ENCODE data around the gene MKNK2. TPM values are rescaled to one million over a fixed set of nuclear protein-coding genes. Genes with fewer than 3 reads are reported as not detected.

Gene MKNK2
- total RNA-seq, 1 donor from 2014 or later: 32.4 TPM

DNA sequence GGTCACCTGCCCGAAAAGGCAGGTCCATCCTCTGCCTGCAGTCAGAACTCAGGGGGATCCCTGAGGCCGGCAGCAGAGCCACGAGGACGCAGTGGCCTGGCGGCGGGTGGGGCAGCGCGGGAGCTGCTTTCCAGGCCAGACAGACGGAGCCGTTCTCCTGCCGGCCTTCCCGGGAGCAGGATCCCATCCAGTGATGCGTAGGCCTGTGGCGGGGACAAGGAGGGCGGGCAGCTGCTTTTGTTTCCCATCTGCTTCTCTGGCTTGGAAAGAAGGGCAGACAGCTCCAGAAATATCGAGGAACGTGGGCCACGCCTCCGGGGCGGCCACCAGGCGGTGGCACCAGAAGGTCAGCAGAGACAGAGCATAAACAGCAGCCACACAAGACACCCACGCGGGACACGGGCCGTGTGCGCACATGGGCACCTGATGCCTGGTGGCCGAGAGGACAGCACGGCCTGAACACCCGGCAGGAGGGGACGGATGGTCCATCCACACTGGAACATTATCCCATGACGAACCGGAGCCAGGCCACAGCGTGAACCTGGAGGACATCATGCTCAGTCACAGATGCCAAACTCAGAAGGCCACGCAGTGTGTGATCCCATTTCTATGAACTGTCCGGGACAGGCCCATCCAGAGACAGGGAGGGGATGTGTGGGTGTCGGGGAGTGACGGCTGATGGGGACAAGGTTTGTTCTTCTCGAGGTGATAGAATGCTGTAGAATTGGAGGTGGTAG is 13.9 kb upstream of the MKNK2 start:
- peak overlapping the region; percentile 14 to 52 (median 35) for H3K4me3 ChIP-seq (ENCODE audit: low read length in 3 of 3)
- H3K4me1 ChIP-seq (ENCODE audit: control insufficient read depth in 3 of 3, insufficient read depth in 3 of 3, low read length in 3 of 3): peaks cover 40 to 57% (median 43%) of the 10 kb centered on the region in 3 donors
- no peaks in the 10 kb centered on the region for H3K36me3 ChIP-seq (ENCODE audit: control insufficient read depth in 3 of 3, insufficient read depth in 3 of 3, low read length in 3 of 3)
- peak overlapping the region; percentile 93 for H3K27ac ChIP-seq (ENCODE audit: low read depth, low read length)
- H3K9me3 ChIP-seq (ENCODE audit: control insufficient read depth in 3 of 3, low read length in 3 of 3): no peaks in the 10 kb centered on the region
- no peaks in the 10 kb centered on the region for H3K27me3 ChIP-seq (ENCODE audit: control insufficient read depth in 3 of 3, insufficient read depth in 3 of 3, low read length in 3 of 3)
- H3K9ac ChIP-seq (ENCODE audit: low read depth in 1 of 3, low read length in 3 of 3): peak overlapping the region; percentile 76 to 86 (median 78)

DNA sequence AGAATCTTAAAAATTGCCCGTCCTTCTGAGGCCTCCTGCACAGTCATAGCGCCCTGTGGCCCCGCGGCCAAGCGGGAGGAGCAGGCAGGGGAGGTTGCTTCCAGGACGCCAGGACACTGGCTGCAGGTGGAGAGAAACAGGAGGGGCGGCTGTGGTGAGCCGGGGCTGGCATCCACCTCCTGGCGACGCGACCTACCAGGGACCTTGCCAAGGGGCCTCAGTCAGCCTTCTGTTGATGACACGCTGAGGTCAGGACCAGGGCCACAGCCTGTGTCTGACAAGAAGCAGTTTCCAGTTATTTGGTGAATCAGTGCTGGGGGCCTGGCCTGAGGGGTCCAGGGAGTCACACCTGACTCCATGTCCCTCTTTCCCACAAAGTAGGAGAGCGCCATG is 13.3 kb upstream of the MKNK2 start:
- Histone ChIP-seq H3K9me3 (ENCODE audit: control insufficient read depth in 3 of 3, low read length in 3 of 3) (no peaks in the 10 kb centered on the region), H3K4me3 (ENCODE audit: low read length in 3 of 3) (peak overlapping the region; percentile 14 to 52 (median 35)), H3K4me1 (ENCODE audit: control insufficient read depth in 3 of 3, insufficient read depth in 3 of 3, low read length in 3 of 3) (peaks cover 41 to 57% (median 43%) of the 10 kb centered on the region in 3 donors), H3K27ac (ENCODE audit: low read depth, low read length) (peak overlapping the region; percentile 93), H3K27me3 (ENCODE audit: control insufficient read depth in 3 of 3, insufficient read depth in 3 of 3, low read length in 3 of 3) (no peaks in the 10 kb centered on the region), H3K9ac (ENCODE audit: low read depth in 1 of 3, low read length in 3 of 3) (peak overlapping the region; percentile 76 to 86 (median 78)), H3K36me3 (ENCODE audit: control insufficient read depth in 3 of 3, insufficient read depth in 3 of 3, low read length in 3 of 3) (no peaks in the 10 kb centered on the region)

DNA sequence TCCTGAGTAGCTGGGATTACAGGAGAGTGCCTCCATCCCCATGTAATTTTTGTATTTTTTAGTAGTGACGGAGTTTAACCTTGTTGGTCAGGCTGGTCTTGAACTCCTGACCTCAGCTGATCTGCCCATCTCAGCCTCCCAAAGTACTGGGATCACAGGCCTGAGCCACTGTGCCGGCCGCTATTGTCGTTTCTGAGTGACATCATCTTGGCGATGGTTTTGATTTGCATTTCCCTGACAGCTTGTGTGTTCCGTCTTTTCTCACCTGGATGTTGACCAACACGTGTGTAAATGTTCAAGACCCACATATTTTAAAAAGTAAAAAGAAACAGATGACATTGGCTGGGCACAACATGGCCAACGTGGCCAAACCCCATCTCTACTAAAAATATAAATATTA is 12.8 kb upstream of the MKNK2 start:
- Histone ChIP-seq H3K4me3 (ENCODE audit: low read length in 3 of 3) (no peak overlapping the region), H3K4me1 (ENCODE audit: control insufficient read depth in 3 of 3, insufficient read depth in 3 of 3, low read length in 3 of 3) (peaks cover 45 to 59% (median 49%) of the 10 kb centered on the region in 3 donors)

DNA sequence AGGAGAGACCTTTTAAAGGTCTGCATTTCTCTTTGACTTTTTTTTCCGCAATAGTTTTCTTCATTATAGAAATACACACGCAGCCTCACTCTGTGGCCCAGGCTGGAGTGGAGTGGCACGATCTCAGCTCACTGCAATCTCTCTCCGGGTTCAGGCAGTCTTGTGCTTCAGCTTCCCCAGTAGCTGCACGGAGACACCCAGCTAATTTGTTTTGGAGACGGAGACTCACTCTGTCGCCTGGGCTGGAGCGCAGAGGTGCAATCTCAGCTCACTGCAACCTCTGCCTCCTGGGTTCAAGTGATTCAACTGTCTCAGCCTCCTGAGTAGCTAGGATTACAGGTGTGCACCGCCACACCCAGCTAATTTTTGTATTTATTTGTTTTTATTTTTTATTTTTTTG is 11.7 kb upstream of the MKNK2 start:
- H3K9ac ChIP-seq (ENCODE audit: low read depth in 1 of 3, low read length in 3 of 3): peak overlapping the region in 1 of 3 donors; percentile 98
- H3K4me1 ChIP-seq (ENCODE audit: control insufficient read depth in 3 of 3, insufficient read depth in 3 of 3, low read length in 3 of 3): peaks cover 48 to 69% (median 59%) of the 10 kb centered on the region in 3 donors

More for the DNA sequence above, 12.8 kb upstream of the MKNK2 start:
- no peaks in the 10 kb centered on the region for H3K27me3 ChIP-seq (ENCODE audit: control insufficient read depth in 3 of 3, insufficient read depth in 3 of 3, low read length in 3 of 3)
- peak overlapping the region in 2 of 3 donors; percentile 50 to 86 for H3K9ac ChIP-seq (ENCODE audit: low read depth in 1 of 3, low read length in 3 of 3)
- no peaks in the 10 kb centered on the region for H3K36me3 ChIP-seq (ENCODE audit: control insufficient read depth in 3 of 3, insufficient read depth in 3 of 3, low read length in 3 of 3)
- peak overlapping the region; percentile 72 for H3K27ac ChIP-seq (ENCODE audit: low read depth, low read length)
- no peaks in the 10 kb centered on the region for H3K9me3 ChIP-seq (ENCODE audit: control insufficient read depth in 3 of 3, low read length in 3 of 3)

DNA sequence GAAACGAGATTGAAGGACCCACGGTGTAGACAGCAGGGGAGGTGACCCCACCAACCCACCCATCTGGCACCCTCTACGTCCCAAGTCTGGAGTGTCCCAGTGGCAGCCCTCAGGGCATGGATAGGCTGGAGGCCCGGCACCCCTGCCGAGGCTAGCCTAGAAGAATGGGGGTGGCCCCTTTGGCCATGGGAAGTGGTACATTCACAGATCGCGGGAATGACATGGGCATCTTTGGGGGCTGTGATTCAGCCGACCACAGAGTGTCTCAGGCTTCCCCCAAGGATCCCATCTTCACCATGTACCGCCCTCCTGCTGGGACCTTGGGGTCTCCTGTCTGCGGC is 11.3 kb upstream of the MKNK2 start:
- H3K4me1 ChIP-seq (ENCODE audit: control insufficient read depth in 3 of 3, insufficient read depth in 3 of 3, low read length in 3 of 3): peaks cover 50 to 73% (median 60%) of the 10 kb centered on the region in 3 donors
- no peaks in the 10 kb centered on the region for H3K9me3 ChIP-seq (ENCODE audit: control insufficient read depth in 3 of 3, low read length in 3 of 3)
- H3K36me3 ChIP-seq (ENCODE audit: control insufficient read depth in 3 of 3, insufficient read depth in 3 of 3, low read length in 3 of 3): no peaks in the 10 kb centered on the region
- peak overlapping the region; percentile 99 for H3K27ac ChIP-seq (ENCODE audit: low read depth, low read length)
- peak overlapping the region; percentile 83 to 98 (median 86) for H3K9ac ChIP-seq (ENCODE audit: low read depth in 1 of 3, low read length in 3 of 3)
- H3K27me3 ChIP-seq (ENCODE audit: control insufficient read depth in 3 of 3, insufficient read depth in 3 of 3, low read length in 3 of 3): no peaks in the 10 kb centered on the region
- peak overlapping the region; percentile 69 to 90 (median 85) for H3K4me3 ChIP-seq (ENCODE audit: low read length in 3 of 3)

More for the DNA sequence above, 11.7 kb upstream of the MKNK2 start:
- Histone ChIP-seq H3K9me3 (ENCODE audit: control insufficient read depth in 3 of 3, low read length in 3 of 3) (no peaks in the 10 kb centered on the region), H3K27me3 (ENCODE audit: control insufficient read depth in 3 of 3, insufficient read depth in 3 of 3, low read length in 3 of 3) (no peaks in the 10 kb centered on the region), H3K4me3 (ENCODE audit: low read length in 3 of 3) (no peak overlapping the region), H3K36me3 (ENCODE audit: control insufficient read depth in 3 of 3, insufficient read depth in 3 of 3, low read length in 3 of 3) (no peaks in the 10 kb centered on the region), H3K27ac (ENCODE audit: low read depth, low read length) (peak overlapping the region; percentile 99)

DNA sequence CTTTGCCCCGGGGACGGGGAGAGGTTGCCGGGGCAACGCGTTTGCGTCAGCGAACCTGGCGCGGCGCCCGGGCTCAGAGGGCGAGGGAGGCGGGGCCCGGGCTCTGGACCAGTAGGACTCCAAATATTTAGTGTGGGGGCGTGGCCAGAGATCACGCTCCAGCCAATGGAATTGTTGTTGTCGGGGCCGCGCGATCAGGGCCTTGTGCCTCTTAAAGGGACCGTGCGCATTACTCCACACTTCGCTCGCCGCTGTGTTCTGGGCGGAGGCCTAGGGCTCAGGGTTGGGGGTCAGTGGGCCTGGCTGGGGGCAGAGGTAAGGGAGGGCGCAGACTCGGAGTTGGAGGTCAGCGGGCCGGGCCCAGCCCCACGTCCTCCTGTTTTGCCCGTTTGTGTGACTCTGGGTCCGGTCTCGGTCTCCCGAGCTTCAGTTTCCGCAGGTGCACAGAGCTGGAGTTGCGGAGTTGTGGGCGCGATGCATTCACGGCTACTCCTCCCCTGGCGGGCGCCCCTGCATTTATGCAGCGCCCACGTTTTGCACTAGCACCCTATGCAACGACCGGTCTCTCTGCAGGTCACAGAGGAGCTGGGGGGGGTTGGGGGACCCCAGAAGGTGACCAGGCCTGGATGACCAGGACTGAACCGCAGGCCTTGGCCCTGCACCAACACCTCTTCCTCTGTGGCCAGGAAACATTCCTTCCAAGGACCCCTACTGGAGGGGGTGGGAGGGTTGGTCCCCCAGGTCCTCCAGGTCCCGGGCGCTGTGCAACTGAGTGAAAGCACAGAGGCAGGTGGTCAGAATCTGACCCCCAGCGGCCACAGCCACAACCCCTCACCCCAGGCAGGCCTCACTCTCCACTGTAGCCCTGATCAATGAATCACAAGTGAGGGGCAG is 10.7 kb upstream of the MKNK2 start:
- H3K36me3 ChIP-seq (ENCODE audit: control insufficient read depth in 3 of 3, insufficient read depth in 3 of 3, low read length in 3 of 3): no peaks in the 10 kb centered on the region
- H3K4me1 ChIP-seq (ENCODE audit: control insufficient read depth in 3 of 3, insufficient read depth in 3 of 3, low read length in 3 of 3): peaks cover 52 to 75% (median 62%) of the 10 kb centered on the region in 3 donors
- peak overlapping the region; percentile 69 to 90 (median 85) for H3K4me3 ChIP-seq (ENCODE audit: low read length in 3 of 3)
- H3K9ac ChIP-seq (ENCODE audit: low read depth in 1 of 3, low read length in 3 of 3): peak overlapping the region; percentile 93 to 98 (median 93)
- no peaks in the 10 kb centered on the region for H3K9me3 ChIP-seq (ENCODE audit: control insufficient read depth in 3 of 3, low read length in 3 of 3)
- no peaks in the 10 kb centered on the region for H3K27me3 ChIP-seq (ENCODE audit: control insufficient read depth in 3 of 3, insufficient read depth in 3 of 3, low read length in 3 of 3)
- H3K27ac ChIP-seq (ENCODE audit: low read depth, low read length): peak overlapping the region; percentile 99

DNA sequence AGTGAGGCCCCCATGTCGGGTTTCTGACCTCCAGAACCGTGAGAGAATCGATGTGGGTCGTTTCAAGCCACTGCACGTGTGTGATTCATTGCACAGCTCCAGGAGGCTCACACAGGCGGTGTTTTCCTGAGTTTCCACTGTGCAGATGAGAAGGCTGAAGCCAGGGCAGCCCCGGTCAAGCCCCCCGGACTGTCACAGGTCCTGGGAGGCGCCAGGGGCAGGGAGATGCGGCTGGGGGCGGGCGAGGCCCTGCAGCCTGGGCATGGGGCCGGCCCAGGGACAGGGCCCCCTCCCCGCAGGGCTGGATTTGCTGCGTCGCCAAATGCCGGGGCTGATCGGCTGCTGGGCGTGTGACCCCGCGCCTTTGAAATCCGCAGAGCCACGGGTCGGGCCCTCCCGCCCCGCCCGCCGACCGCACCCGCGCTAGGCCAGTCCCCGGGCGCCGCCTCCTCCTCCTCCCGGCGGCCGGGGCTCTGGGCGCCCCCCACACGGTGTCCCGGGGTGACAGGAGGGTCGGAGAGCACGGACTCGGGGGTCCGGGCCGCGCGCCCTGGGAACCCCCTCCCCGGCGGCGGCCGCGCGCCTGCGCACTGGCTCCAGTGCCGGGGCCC is 9.9 kb upstream of the MKNK2 start:
- Histone ChIP-seq H3K36me3 (ENCODE audit: control insufficient read depth in 3 of 3, insufficient read depth in 3 of 3, low read length in 3 of 3) (no peaks in the 10 kb centered on the region), H3K27me3 (ENCODE audit: control insufficient read depth in 3 of 3, insufficient read depth in 3 of 3, low read length in 3 of 3) (no peaks in the 10 kb centered on the region), H3K27ac (ENCODE audit: low read depth, low read length) (peak overlapping the region; percentile 99), H3K9ac (ENCODE audit: low read depth in 1 of 3, low read length in 3 of 3) (peak overlapping the region; percentile 93 to 98 (median 93)), H3K4me3 (ENCODE audit: low read length in 3 of 3) (peak overlapping the region; percentile 71 to 81 (median 79)), H3K4me1 (ENCODE audit: control insufficient read depth in 3 of 3, insufficient read depth in 3 of 3, low read length in 3 of 3) (peaks cover 56 to 80% (median 67%) of the 10 kb centered on the region in 3 donors), H3K9me3 (ENCODE audit: control insufficient read depth in 3 of 3, low read length in 3 of 3) (no peaks in the 10 kb centered on the region)

DNA sequence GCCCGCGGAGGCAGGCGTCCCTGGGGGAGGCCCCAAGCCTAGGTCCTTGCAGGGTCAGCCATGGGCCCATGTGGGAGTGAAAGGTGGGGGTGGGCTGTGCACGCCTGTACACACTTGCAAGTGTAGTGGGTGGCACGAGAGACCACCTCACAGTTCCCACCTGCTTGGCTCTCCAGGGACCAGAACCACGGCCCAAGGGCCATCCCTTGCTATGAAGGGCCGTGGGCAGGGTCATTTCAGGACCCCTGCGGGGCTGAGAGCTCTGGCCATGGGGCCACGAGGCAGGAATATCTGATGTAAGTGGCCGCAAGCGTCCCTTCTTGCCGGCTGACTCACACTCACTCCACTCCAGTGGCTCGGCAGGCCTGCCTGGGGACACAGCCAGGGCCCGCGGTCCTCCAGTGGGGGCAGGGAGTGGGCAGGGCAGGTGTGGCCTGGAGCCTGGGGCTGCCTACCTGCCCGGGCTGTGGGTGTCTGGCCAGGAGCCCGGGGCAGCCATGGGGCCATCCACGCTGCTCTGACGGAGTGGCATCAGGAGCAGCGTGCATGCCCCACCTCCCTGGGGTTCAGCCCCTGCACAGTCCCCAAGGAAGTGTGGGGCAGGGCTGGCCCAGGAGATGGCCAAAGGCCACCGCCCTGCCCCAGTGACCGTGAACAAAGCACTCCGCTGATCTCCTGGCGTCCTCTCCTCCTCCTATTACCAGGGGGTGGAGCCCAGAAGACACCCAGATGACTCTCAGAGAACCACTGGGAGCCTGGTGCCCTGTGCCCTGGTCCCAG is 8.6 kb upstream of the MKNK2 start:
- Histone ChIP-seq H3K9me3 (ENCODE audit: control insufficient read depth in 3 of 3, low read length in 3 of 3) (no peaks in the 10 kb centered on the region), H3K4me1 (ENCODE audit: control insufficient read depth in 3 of 3, insufficient read depth in 3 of 3, low read length in 3 of 3) (peaks cover 56 to 81% (median 69%) of the 10 kb centered on the region in 3 donors), H3K27ac (ENCODE audit: low read depth, low read length) (peak overlapping the region; percentile 99), H3K27me3 (ENCODE audit: control insufficient read depth in 3 of 3, insufficient read depth in 3 of 3, low read length in 3 of 3) (no peaks in the 10 kb centered on the region), H3K9ac (ENCODE audit: low read depth in 1 of 3, low read length in 3 of 3) (peak overlapping the region; percentile 71 to 98 (median 93)), H3K4me3 (ENCODE audit: low read length in 3 of 3) (peak overlapping the region; percentile 60 to 79 (median 71)), H3K36me3 (ENCODE audit: control insufficient read depth in 3 of 3, insufficient read depth in 3 of 3, low read length in 3 of 3) (no peaks in the 10 kb centered on the region)
